Measurements from ENCODE around the gene UNKL.
"Not testable (repeated sequence)": the region's sequence is repeated elsewhere in the genome, so short reads cannot be mapped to it uniquely, and the experiment has no call there.

Gene UNKL

DNA sequence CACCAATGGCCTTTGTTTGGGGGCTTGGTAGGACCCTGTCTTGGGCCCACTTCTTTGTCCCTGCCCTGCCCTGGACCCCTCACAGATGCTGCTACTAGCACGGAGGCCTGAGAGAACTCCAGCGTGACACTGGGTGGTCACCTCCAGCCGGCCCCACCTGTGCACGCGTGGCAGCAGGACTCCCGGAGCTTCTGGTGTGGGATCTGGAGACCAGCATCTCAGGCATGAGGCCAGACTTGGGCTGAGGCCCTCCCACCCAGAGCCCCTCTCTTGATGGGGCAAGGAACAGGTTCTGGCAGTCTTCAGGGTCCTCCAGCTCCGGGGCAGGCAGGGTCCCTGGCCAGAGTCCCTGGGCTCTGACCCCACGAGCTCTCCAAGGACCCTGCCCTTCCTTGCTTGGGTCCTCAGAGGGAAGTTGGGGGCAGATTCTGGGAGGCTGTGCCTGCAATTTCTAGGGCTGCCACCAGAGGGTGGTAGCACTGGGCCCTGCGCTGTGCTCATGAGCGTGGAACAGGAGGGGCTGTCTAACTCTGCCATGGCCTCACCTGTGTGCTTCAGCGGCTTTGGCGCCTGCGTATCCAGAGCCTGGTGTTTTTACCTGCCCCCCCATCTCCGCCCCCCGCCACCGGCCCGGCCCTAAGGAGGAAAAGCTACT lies 84.1 kb downstream of the UNKL start:
- no peak for FAIRE-seq
- no peak for DNase-seq (ENCODE audit: insufficient read length, low spot score)

DNA sequence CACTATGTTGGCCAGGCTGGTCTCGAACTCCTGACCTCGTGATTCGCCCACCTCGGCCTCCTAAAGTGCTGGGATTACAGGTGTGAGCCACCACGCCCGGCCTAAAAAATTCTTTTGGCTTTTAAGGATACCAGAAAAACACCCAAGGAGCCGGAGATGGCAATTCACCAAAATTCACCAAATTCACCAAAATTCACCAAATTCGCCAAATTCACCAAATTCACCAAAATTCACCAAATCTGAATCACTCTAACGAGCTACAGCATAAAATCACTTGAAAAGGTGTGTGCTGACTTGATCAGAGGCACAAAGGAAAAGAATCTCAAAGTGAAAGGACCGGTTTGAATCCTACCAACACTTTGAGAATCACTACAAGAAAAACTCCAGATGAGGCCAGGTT lies 85.5 kb downstream of the UNKL start:
- not testable (repeated sequence) for DNase-seq (ENCODE audit: insufficient read length, low spot score); FAIRE-seq

DNA sequence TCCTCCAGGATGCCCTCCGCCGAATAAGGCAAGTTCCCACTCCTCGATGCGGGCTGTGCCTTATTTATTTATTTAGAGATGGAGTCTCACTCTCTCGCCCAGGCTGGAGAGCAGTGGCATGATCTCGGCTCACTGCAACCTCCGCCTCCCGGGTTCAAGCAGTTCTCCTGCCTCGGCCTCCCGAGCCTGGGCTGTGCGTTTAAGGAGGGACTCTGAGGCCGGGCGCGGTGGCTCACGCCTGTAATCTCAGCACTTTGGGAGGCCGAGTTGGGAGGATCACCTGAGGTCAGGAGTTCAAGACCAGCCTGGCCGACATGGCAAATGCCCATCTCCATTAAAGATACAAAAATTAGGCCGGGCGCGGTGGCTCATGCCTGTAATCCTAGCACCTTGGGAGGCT lies 86.4 kb downstream of the UNKL start:
- FAIRE-seq; DNase-seq (ENCODE audit: insufficient read length, low spot score): not testable (repeated sequence)

DNA sequence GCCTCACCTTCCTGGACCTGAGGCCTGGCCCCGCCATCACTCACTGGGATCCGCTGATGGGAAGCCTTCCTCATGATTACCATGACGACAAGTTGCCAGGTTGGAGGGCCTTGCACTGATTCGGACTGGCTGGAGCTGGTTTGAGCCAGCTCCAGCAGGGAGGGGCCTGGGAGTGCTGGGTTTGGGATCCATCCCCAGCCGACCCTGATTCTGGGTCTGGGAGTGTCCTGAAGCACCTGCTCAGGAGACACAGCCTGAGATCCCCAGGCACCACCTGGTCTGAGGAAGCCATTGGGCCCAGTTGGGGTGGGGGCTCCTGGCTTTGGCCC lies 86.9 kb downstream of the UNKL start:
- FAIRE-seq (no peak), DNase-seq (ENCODE audit: insufficient read length, low spot score) (no peak)

DNA sequence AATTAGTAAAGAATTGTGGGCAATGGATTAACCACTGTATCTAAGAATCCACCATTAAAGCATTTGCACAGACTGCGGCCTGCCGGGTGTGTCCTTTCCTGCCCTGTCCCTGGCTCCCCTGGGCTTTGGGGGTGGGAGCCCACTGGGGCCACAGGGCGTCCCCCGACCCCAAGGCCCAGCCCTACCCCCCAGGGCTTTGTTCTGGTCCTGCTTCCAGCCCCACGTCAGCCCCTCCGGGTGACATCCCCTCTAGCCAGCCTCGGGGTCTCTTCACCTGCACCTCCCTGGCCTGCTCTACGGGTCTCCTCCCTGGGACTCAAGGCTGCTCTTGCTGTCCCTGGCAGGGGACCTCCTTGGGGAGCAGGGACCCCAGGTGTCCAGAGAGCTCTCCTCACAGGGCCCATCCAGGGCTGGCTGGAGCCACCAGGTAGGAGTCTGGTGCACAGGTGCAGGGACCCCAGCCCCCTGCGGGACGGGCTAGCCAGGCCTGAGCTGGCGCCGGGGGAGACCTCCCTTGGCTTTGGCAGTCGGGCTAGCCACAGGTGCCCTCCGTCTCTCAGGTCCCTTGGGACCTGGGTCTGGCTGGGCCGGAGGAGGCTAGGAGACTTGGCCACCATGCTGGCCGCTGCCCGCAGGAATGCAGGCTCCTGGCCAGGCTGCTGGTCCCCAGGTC lies 87.4 kb downstream of the UNKL start:
- no peak for FAIRE-seq
- DNase-seq (ENCODE audit: insufficient read length, low spot score) = no peak

DNA sequence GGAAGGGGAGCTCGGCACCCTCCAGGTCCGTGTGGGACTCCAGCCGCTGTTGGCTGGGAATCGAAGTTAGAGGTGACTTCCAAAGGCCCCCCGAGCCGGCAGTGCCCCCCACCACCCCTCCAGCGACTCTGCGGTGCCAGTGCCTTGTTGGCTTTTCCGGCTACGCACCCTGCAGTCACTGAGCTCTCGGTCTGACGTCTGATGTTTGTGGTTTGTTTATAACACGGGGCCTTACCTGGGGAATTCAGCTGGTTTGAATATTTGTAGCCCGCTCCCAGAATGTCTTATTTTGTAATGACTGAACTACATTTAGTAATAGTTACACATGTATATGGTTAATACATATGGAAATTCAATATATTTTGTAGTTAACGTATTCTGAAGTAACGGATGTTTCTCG lies 88.1 kb downstream of the UNKL start:
- no peak for DNase-seq (ENCODE audit: insufficient read length, low spot score)
- FAIRE-seq = no peak

DNA sequence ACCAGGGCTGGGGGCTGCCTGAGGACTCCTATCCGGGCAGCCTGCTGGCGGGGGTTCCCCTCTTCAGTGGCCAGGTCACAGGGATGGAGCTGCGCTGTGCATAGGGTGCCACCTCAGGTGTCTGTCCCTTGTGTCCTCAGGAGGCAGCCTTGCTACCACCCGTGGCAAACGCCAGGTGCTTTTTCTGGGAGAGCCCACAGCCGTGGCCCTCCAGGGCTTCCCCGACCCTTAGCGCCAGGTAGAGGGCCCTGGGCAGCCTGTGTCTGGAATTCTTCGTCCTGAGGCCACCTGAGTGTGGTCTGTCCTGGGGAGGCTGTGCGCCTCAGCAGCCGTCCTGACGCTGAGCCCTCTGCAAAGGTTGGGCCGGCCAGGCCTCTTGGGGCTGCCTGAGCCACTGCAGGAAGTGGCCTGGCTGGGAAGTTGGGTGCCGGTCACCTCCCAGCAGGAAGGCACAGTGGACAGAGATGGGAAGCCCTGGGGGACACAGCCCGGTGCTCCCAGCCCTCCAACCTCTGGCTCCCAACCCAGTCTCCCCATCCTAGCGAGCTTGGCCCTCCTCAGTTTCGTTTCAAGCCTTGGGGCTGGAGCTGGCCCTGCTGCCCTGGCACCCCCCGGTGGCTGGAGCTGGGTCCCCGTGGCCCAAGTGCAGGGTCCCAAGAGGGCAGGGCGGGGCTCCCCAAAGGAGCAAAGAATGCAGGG lies 88.7 kb downstream of the UNKL start:
- no peak for FAIRE-seq
- DNase-seq (ENCODE audit: insufficient read length, low spot score) = no peak

DNA sequence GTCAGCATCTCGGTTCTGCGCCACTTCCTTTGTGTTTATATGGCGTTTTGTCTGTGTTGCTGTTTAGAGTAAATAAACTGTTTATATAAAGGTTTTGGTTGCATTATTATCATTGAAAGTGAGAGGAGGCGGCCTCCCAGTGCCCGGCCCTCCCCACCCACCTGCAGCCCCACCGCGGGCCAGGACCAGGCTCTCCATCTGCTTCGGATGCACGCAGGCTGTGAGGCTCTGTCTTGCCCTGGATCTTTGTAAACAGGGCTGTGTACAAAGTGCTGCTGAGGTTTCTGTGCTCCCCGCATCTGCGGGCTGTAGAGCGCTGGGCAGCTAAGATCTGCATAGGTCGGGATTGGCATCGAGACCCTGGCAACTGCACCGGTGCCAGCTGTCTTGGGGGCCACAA lies 89.2 kb downstream of the UNKL start:
- FAIRE-seq (no peak), DNase-seq (ENCODE audit: insufficient read length, low spot score) (no peak)

DNA sequence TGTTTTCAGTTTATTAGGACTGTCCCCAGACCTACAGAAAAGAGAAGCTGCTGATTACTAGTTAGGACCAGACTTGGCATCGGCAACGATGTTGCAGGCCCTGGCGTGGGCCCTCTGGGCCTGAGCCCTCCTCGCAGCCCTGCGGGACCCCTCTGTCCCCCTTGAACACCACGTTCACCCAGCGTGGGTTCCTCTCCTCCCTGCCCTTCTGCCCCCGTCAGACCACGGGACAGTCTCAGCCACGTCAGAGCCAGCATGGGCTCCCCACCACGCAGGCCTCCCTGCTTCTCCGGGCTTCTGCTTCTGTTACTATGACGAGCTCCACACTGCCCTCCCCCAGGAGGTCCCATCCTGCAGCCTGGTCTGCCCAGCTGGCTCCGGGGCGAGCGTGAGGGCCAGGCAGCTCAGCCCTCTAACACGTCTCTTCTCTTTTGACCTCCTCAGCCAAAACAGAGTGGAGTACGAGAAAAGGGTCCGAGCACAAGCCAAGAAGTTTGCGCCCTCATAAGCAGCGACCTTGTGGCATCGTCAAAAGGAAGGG lies 90.1 kb downstream of the UNKL start:
- DNase-seq (ENCODE audit: insufficient read length, low spot score) = no peak
- FAIRE-seq = no peak

DNA sequence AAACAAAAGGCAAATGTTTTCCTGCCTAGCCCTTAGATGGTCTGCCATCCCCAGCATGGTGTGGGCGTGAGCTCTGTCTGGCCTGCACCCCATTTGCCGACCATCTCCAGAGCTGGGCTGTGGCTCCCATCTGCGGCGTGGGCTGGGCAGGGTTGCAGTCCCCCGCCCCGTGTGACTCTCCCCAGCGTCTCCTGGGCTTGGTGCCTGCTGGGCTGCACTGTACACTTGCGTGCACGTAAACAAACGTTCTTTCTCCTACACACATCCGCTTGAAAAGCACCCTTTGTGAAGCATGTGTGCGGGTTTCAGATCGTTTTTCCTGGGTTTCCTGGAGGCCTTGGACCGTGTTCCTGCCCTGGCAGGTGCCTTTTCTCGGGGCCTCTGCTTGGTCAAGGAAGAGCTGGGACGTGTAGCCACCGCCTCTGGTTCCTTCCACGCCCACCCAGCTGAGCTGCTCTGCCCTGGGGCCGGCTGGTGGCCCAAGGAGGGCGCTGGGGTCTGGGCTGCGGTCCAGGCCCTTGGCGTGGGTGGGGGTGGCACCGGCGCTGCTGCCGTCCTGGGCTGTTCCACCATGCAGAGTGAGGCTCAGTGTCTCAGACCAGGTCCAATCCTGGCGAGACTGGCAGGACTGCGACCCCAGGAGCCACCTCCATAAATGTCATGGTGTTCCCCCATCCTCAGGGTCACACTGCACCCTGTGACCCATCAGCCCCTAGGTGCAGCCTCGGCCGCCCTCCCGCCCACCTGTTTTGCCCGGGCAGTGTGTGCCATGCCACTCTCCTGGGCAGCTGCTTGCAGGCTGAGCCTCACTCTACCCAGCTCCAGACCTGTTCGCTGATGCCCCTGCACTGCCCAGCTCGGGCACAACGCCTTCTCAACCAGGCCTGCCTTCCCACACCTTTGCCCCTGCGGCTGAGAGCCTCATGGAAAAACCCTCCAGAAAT lies 90.9 kb downstream of the UNKL start:
- DNase-seq (ENCODE audit: insufficient read length, low spot score) = no peak
- no peak for FAIRE-seq

DNA sequence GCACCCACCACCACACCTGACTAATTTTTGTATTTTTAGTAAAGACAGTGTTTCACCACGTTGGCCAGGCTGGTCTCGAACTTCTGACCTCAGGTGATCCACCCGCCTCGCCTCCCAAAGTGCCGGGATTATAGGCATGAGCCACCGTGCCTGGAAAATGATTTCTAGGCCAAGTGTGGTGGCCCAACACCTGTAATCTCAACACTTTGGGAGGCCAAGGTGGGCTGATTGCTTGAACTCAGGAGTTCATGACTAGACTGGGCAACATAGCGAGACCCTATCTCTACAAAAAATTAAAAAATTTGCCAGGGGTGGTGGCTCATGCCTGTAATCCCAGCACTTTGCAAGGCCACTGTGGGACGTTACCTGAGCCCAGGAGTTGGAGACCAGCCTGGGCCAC lies 92.1 kb downstream of the UNKL start:
- DNase-seq (ENCODE audit: insufficient read length, low spot score) (no peak), FAIRE-seq (no peak)

DNA sequence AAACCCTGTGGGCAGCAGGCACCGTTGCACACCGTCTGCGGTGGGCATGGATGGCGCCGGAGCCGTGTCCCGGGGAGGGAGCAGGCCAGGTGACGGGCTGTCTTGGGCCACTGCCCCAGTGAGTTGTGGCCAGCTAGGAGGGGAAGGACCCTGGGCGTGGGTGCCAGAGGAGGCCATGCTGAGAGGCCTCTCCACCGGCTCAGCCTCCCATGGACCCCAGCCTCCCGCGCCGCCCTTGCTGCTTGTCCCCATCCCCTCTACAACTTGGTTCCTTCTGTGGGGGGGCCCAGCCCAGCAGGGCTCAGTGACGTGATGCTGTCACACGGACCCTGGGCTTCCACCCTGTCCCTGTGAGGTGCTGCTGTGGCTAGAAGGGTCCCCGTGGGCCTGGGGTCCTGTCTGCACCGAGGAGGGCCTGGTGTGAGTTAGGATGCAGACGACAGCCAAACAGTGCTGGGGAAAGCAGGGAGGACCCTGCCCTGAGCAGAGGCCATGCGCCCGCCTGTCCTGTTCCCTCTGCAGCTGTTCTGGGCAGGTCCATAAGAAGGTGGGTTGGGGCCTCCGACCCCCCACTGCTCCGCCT lies 93.8 kb downstream of the UNKL start:
- FAIRE-seq = no peak
- DNase-seq (ENCODE audit: insufficient read length, low spot score) = no peak

DNA sequence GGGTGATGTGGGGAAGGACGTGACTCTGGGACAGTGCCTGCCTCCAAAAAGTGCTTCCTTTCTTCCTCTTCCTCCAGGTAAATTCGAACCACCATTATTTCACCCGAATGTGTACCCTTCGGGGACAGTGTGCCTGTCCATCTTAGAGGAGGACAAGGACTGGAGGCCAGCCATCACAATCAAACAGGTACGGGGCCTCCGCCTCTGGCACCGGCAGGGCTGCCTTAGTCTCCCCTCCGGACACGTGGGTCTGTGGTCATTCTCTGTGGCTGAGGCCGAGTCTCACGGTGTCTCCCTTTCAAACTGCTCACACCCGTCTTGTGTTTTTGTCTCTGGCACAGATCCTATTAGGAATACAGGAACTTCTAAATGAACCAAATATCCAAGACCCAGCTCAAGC lies 94.4 kb downstream of the UNKL start:
- DNase-seq (ENCODE audit: insufficient read length, low spot score) = no peak
- FAIRE-seq = no peak

DNA sequence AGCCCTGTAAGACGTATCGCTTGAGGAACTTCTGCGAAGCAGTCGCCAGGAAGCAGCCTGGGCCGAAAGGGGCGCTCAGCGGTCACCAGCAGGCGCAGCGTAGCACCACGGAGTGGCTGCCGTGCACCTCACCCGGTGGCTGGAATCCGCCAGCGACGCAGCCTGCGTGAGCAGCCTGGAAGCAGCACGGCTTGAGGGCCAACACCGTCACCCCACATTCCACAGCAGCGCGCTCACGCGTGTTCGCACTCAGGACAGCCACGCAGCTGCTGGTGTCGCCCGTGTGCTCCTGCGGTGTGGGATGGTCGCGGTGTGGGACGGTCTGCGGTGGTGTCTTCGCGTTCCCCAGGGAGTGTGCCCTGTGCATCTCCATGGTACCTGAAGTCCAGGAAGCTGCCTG lies 95.5 kb downstream of the UNKL start:
- FAIRE-seq (no peak), DNase-seq (ENCODE audit: insufficient read length, low spot score) (no peak)

DNA sequence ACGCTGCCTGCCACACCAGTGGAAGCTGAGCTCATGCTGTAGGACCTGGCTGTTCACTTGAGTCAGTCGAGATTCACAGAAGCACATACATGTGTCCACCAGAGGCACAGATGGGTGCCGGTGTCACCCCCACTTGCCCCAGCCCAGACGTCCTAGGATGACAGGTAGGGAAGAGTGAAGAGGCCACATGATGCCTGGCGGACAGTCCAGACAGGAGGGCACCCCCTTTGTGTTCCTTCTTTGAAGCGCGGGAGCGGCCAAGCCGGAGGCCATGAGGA lies 96.3 kb downstream of the UNKL start:
- no peak for DNase-seq (ENCODE audit: insufficient read length, low spot score)
- FAIRE-seq = no peak

DNA sequence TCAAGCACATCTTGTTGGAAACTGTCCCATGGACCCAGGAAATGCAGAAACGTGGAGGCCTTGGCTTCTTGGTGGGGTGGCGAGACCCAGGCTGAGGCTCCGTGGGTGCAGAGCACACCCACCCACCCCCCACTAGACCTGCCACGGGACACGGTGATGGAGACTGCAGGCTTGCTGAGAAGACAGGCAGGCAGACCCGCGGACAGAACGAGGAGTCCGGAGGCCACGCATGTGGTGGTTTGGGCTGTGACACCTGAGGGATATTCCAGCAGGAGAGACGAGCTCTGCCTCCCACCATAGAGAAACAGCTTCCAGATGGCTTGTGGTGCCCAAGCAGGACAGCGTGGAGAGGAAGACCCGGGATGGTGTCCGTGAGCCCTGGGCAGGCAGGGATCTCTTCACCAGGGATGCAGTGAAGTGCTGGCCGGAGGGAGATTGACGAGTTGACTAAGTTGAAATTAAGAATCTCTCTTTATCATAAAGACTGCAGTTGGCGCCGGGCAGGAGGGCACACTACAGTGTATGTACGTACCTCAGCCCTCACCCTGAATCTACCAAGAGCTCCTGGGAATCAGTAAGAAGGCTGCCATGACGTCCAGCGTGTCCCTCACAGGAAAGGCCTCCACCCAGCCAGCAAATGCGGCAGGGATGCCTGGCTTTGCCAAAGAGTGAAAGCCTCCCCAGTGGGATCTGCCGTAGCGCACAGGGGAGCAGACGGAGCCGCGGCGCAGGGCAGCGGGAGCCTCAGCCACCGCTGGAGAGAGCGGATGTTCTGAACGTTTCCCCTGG lies 96.8 kb downstream of the UNKL start:
- FAIRE-seq = no peak
- DNase-seq (ENCODE audit: insufficient read length, low spot score) = no peak

DNA sequence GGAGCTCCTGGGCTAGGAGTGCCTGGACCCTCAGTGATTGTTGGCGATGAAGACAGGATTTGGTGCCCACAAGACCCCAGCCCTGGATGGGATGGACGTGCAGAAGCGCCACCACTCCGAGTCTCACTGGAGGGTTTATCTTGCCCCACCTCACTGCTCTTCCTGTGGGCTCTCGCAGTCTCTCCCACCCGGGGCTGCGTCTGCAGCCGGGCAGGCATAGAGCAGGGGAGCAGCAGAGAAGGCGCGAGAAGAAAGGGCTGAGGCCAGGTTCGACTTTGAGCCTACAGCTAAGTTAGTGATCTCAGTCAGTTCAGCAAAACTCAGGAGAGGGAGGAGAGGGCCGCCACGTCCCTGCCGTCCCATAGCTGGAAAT lies 98.5 kb downstream of the UNKL start:
- DNase-seq (ENCODE audit: insufficient read length, low spot score) = no peak
- FAIRE-seq = no peak

DNA sequence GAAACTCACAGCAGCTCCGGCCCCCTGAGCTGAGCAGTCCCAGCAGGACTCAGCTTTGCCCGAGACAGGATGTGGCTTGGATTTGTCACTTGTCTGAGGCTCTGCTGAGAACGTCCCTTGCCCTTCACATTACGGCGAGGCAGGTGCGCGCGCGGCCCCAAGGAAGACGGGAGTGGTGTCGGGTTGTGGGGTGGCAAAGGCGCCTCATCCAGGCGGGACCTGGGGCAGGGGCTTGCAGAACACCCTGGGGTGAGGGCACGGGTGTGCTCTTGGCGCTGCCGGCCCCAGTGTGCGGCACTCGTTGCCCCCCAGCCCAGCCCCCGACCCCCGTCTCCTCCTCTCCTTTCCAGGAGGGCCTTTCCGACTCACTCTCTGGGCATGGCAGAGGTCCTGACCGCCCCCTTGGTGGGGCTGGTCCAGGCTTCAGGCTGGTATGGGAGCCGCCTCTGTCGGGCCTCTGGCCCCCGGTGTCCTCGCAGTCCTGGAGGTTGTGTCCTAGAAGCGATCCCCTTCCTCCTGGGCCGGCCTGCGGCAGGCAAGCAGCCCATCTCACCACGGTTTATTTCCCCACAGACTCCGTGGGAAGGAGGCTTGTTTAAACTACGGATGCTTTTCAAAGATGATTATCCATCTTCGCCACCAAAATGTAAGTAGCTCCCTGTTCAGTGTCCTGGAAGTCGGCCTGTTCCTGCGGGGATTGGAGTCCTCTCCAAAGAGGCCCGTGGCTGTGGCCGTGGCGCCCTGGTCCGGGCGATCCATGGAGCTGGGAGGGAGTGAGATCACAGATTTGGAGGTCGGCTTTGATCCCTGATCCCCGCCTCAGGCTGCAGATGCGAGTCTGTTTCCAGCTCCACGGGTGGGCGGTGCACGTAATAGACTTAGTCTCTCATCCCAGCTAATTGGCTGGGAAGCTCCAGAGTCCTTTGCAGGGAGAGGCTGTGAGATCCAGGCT lies 99.1 kb downstream of the UNKL start:
- FAIRE-seq (no peak), DNase-seq (ENCODE audit: insufficient read length, low spot score) (no peak)

All from GM19239 (cell line).